ENCODE data around the gene KCNMB2.
"Not testable (repeated sequence)": the region's sequence is repeated elsewhere in the genome, so short reads cannot be mapped to it uniquely, and the experiment has no call there.

Gene KCNMB2

DNA sequence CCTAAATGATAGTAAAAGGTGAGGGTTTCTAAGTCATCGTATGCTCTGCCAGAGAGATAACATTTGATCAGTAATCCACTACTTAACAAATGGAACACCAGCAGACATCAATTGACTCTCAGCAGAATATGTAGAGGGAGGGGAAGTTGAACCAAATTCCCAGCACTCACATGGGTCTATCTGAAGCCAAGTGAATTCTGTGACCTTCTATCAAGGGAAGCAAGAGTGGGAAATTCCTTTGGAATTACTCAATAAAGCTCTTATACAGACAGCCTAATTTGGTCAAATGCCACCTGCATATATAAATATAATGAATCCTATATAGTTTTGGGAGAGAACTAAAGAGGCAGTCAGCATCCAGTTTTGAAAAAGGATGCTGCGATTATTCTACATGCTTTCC is 15.8 kb upstream of the KCNMB2 start:
- no peak for DNase-seq

DNA sequence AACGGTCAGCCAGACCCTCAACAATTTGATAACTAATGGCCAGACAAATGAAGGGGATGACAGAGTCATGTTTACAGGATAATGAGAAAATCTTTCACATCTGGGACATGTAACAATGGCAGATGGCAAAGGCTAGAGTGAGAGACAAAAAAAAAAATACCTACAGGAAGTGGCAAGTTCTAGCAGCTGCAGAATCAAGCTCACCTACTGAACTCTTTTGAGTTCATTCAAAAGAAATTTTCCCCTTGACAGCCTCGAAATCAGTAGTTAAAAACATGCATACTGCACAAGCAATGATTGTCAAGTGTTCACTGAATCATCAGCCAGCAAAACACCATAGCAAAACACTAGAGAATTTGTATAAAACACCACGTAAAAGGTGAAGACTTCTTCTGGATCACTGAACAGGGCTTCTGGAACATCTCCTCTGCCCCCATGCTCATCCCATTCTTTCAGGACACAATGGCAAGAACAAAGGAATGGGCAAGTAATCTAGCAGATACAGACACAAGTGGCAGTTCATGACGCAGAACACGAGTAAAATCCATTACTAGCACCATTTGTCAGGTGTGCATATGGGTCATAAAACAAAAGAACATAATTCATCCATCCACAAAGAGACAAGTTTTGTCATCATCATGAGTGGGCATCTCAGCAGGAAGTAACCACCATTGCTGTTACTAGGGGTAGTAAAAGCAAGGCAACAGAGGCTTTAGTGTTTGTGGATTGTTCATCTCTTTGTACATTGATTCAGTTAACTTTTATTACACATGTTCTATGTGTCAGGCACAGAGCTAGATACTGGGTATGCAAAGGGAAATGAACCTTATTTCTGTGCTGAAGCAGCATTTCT is 13.8 kb upstream of the KCNMB2 start:
- peak; percentile 42 for DNase-seq

DNA sequence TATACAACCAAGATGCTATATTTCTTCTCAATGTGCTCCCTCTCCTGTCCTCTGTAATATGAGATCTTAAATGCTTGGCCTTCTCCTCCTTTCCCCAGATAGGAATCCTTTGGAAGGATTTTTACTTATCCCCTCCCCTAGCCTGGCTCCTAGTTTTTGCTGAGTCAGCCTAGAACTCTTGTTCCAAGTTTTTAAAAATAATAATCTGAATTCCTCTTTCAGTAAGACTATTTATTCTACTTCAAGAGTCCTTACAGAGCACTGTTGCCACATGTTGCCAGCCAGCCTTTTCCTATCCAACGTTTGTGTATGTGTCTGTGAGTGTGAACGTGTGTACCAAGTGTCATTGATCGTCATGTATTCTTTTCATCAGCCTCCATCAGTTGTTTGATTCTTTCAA is 11.0 kb upstream of the KCNMB2 start:
- no peak for DNase-seq

DNA sequence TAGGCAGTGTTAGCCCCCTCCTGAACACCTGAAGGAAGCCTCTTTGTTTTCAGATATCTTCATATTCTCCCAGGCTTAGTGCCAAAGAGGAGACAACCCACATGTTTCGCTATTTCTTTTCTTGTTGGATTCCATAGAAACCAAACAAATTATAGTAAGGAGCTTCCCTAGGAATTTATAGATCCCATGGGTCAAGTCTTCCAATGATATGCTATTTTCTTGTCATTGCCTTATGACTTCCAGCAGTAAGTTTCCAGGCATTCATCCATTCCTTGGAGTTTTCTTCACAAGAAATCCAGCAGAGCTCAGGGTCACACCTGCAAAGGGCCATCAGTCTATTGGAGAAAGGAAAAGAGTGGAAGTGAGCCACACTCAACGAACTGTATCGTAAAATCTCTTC is 9.9 kb upstream of the KCNMB2 start:
- no peak for DNase-seq

DNA sequence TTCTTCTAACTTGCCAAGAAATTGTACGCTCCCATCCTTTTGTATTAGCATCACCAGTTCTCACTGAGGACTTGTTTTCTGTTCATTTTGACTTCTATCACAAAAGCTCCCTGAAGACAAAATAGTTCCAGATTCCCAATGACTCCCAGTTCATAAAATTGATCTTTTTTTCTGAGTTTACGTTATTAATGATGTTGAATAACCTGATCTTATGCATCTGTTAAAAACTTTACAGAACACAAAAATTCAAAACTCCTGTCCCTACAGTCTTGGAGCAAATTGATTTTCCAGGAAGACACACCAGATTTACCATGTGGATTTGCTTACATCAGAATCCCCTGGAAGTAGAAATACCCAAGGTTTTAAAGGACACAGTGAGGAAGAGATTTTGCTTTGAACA is 8.3 kb upstream of the KCNMB2 start:
- no peak for DNase-seq

DNA sequence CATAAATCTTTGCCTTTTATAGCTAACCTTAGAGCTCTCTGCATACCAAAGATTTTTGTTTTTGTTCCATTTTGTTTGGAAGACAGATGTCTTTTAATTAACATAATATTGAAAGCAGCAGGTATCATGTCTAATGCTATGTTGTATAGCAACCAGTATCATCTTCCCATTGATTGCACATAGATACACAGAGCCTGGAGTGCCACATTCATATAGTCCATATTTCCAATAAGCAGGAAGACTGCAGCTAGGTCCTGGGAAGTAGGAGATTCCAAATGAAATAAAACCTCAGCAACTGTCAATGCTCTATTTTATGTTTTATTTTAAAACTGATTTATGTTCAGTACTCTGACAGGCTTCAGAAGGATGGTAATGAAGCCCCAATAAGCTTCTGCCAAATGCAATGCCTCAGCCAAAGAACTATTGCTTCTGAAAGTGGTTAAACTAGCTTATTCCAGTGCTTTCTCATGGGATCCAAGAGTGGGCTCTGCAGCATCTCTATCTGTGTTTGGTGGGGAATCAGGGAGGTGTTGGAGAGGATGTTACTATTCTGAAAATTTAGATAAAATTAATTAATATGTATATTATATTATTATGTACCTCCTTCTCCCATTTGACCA is 6.5 kb upstream of the KCNMB2 start:
- DNase-seq: no peak

DNA sequence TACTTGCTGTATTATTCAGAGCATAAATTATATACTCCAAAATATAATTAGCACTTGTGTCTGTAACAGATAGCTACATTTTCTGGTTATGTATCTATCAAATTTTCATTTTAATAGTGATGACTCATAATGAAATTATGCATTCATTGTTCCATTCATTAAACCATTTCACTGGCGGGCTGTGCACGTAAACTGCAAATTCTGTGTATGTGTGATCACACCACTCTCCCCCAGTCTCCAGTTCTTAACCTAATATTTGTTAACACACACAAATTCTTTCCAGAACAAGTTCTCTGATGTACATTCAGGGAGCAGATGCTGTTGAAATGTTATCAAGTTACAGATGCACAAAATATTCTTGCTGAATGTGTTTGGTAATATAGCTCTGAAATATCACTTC is 3.8 kb upstream of the KCNMB2 start:
- no peak for DNase-seq

DNA sequence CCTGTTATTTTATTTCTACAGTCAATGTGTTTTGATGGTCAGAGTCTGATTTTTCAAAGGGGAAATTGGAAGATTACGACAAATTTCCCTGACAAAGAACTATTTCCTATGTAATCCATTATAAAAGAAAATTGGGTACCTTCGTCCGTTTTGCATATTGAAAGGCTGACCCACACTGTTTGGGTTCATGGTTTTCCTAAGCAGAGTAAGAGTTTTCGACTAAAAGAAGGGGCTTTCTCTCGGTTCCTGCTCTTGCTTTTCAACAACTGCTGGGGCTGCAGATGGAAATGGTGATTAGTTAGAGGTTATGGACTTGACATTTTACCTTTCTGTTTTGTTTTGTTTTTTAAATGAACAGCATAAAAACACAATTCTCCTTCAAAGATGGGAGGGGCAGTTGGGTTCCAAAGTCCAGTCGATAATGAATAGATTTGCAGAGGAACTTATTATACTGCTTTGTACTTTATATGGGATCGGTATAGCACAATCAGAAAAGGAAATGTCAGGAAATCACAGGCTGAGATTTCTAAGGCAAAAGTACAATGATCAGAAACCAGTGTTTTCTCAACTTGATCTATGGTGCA is 978 bp downstream of the KCNMB2 start:
- DNase-seq: no peak

DNA sequence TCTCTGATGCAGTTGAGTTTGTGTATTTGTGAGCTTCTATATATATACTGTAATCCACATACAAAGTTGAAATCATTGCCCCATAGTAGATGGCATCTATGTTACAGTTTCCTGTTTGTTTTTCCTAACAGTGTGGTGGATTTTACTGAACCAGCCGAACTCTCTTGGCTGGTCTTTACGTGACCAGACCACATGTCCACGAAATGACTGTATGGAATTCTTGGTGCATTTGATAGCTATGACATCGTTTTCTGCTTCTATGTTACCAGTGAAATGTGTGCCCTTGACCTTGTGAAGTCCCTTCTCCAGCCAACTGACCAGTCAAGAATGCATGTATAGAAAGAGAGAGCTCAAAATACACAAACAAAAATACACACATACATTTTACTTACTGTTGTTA is 1.8 kb downstream of the KCNMB2 start:
- DNase-seq: no peak

DNA sequence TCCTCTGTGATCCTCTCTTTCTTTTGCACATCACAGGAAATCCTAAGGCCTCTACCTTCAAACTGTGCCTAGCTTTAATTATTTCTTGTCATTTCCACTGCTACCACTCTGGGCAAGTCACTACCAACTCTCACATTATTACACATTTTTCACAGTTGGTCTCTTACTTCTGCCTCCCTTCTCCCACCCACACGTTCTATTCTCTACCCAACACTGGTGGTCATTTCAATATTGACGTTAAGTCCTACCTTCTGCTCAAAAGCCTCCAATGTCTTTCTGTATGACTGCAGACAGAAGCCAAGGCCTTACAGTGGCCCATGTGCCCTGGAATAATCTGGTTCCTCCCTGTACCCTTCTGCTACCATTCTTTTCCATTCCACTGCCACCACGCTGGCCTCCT is 3.9 kb downstream of the KCNMB2 start:
- no peak for DNase-seq

DNA sequence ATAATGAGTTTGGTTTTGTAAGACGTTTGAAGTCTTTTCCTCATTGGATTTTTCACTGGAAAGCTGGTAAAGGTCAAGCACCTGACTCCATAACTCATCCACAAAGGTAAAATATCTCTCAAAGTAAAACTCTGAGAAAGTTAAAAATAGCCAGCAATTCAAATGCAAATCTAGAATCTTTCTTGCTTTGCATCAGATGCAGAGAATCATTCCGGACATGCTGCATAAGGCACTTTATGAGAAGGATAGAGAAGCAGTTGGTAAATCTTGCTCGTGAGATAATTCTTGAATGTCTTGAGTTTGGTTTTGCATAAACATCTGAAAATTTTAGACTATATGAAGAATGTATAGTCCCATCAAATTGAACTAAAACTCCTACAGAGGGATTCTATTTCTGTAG is 9.1 kb downstream of the KCNMB2 start:
- no peak for DNase-seq

DNA sequence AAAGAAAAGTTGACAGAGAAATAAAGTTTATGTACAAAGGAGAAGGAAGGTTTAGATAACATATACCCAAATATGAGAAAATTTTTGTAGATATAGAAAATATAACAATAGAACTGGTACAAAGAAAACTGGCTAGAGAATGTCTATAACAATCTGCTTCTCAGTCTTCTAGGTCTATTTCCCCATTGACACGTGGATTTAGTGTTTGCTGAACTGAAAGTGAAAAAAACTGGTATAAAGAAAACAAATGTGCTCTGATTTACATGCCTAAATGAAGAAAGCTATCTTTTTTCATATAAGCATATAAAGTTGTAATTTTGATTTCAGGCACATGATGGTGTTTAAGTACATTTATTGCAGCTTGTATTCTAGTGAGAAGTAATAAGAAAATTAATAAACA is 9.8 kb downstream of the KCNMB2 start:
- DNase-seq: no peak

DNA sequence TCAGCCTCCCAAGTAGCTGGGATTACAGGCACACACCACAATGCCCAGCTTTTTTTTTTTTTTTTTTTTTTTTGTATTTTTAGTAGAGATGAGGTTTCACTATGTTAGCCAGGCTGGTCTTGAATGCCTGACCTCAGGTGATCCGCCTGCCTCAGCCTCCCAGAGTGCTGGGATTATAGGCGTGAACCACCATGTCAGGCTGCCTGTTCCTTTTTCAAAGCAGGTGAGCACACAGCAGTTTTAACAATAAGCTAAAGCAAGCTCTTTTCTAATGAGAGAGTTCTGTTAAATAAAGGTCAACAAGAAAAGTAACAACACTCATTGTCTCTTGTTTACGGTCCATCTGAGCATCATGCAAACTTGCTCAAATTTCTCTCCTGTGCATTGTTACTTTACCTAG is 13.2 kb downstream of the KCNMB2 start:
- DNase-seq: not testable (repeated sequence)

DNA sequence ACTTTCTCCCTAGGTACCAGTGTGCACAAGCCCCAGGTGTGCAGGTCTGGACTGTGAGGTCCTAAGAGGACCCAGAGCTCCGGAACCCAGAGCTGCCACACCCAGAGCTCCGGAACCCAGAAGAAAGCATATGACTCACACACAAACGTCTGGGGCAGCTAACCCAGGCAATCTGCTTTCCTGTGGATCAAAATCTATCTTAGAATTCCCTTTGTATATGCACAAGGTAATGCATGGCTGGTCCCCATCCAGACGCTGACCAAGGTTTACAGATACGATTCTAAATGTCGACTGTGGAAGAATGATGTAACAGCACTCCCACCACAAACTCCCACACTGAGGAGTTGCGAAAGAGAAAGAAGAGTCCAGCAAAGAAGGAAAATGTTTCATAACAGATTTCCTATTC is 15.7 kb downstream of the KCNMB2 start:
- DNase-seq: no peak

DNA sequence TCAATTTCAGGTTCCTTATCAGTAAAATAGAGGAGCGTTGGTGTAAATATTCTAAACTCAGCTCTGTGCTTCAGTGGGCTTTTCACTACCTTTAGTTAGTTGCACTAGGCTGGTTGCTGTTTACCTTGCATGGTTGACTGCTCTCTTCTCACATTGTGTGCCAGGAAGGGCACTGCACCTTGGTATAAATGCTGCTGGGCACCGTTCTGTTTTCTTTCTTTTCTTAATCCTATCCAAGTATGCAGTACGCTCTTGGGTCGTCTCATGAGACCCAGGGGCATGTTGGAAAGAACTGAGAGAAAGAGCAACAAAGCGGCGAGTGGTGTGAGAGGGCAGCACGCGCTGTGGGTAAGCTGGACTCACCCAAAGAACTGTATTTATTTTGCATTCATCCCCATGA is 22.4 kb downstream of the KCNMB2 start:
- no peak for DNase-seq

DNA sequence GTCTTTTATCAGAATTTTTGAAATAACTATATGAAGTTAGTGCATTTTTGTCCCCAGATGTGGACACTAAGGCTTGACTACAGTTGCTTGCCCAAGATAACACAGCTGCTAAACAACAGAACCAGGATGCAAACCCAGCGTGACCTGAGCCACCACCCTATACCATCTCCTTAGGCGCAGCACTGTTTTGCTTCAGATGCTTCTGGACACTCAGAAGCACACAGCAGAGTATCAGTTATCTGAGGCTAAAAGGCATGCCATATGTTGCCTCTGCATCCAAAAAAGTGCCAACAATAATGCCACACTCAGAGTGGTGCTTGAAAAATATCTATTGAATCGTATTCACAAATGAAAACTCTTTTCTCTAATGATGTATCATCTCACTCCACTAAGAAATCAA is 24.5 kb downstream of the KCNMB2 start:
- DNase-seq: peak; percentile 45

DNA sequence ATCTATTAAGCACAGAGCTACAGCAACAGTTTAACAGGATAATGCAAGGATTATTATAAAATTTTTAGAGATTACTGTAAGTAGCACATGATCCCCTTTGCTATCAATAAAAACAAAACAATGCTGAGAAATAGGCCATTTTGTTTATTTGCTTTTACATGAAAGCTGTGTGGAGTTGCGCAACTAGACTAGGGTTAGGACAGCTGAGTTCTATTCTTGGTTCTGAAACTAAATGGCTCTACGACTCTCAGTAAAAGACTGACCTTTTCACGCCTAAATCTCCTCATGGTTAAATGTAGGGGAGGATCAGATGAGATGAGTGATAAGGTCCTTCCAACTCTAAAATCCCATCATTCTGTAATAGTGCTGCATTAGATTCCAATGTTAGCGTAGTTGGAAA is 25.0 kb downstream of the KCNMB2 start:
- DNase-seq: no peak

DNA sequence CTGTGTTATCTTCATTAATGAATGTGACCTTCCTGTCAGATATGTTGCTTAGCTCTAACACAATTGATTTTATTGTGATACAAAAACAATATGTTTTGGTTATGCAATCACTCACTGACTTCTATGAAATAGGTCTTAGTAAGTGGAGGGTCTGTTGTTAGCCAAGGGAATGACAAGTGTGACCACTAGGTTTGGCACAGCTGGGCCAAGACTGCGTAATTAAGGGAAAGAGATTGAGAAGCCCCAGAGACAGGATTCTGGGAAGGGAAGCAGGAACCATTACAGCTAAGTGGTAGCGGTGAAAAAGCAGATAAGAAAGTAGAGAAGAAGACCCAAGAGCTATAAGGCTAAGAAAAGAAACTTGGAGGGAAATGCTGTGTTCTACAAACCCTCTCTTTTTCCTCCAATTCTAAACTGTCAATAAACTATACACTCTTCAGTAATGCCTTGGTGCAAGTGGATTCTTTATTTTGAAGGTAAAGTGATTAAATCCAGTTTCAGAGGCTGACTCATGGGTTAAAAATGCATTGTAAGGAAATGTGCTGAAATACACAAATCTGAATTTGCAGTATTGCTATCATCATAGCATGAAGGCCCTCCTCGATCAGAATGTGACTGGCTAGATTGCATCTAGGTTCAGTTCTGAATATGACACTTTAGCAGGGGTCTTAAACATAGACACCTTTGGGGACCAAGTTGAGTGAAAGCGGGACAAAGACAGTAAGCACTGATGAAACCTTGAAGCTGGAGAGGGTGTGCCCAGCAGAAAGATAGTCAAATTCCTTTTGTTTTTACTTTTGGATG is 26.1 kb downstream of the KCNMB2 start:
- DNase-seq: no peak

DNA sequence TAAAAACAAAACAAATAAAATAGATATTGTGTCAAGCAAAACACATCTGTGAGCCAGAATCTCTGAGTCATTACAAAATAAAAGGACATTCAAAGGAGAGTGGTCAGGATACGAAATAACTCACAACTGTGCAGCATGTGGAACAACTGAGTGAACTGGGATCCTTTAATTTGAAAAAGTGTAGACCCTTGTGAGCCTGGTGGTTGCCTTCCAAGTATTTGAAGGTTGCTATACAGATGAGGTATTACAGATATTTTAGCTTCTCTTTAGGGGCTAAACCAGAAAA is 26.7 kb downstream of the KCNMB2 start:
- no peak for DNase-seq

DNA sequence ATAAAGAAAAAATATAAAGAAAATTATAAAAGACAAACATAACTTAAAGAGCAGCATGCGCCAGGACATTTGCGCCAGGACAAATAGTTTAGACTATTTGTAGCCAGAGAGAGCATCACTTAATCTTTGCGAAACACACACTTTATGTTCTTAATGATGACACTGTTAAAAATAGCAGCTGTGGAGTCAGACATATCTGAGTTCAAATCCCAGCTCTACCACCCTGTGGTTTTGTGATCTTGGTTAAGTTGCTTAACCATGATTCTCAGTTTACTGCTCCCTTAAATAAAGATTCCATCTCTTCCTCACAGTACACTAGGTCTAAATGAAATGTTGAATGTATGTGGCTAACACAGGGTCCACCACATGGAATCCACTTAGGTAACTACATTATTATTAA is 31.4 kb downstream of the KCNMB2 start:
- DNase-seq: no peak

DNA sequence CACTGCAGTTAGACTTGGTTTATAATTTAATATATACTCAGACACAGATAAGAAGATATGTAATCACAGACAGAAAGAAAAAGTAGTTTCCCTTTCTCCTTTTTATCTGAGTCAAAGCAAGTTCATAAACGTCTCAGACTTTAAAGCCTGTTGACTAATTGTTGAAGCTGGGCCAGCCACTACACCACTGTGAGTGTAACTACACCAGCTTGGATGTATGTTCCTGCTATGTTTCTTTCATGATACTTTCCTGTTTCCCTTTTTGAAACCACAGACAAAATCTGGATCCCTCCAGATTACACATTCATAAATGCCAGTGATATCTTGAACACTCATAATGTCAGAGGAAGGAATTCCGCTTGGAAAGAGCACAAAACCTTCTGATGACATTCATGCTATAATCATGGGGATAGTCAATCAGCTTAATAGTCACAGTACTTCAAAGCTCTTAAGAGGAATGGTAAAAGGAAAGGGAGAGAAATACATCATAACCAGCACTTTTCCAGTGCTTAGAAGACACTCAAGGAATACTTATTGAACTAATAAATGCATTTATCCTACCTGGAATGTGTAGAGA is 32.0 kb downstream of the KCNMB2 start:
- no peak for DNase-seq

DNA sequence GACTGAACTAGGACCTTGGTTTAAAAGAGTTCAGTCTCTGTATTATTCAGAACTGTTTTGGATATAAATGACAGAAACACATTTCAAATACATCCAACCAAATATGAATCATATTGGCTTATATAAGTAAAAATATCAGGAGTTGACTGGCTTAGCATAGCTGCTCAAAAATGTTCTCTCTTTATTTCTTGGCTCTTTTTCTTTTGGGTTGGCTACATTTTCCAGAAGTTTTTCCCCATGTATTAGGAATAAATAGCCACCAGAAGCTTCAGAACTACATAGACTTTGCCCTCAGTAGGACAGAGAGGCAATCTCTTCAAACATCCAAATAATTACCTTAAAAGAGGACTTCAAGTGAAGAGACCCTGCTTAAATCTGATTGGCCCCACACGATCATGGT is 32.7 kb downstream of the KCNMB2 start:
- DNase-seq: no peak

DNA sequence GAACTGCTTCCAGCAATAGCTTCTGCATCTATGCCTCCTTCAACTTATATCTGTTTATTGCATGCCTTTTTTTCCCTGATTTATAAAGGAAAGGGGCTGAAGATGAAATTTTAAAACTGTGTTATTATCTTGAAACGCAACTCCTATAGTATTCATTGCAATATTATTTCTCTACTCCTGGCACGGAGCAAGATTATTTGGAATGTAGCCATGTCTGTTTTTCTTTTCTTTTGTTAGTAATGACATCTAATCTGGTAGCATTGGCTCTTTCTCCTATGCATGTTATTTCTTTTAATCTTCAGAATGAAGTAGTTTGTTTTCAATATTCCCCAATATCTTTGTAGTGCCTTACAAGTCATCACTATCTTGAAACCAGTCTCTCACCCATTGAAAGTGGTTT is 33.6 kb downstream of the KCNMB2 start:
- DNase-seq: no peak
